ENCODE results near the gene CNGA1.

The CNGA1 gene

DNA sequence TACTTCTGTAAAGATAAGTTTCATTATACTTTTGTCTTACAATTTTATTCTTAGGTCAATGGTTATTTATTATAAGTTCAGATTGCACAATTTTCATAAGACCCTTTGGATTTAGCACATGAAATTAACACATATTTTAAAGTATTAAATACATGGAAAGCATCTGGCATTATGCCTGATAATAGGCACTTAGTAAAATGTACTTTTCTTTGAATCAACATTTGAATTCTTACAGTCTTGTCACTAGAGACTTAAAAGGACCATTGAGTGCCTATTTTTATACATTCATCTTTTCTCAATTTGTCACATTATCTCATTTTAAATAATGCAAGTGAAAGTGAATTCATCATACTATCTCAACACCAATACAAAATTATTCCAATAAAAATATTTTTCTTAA is 23.1 kb upstream of the CNGA1 start:
- no peak for DNase-seq (ENCODE audit: low read depth)
- no peak overlapping the region for H3K4me3 ChIP-seq (replicated peaks; ENCODE audit: low read depth, low read length)
- TF ChIP-seq, protein P1, sequence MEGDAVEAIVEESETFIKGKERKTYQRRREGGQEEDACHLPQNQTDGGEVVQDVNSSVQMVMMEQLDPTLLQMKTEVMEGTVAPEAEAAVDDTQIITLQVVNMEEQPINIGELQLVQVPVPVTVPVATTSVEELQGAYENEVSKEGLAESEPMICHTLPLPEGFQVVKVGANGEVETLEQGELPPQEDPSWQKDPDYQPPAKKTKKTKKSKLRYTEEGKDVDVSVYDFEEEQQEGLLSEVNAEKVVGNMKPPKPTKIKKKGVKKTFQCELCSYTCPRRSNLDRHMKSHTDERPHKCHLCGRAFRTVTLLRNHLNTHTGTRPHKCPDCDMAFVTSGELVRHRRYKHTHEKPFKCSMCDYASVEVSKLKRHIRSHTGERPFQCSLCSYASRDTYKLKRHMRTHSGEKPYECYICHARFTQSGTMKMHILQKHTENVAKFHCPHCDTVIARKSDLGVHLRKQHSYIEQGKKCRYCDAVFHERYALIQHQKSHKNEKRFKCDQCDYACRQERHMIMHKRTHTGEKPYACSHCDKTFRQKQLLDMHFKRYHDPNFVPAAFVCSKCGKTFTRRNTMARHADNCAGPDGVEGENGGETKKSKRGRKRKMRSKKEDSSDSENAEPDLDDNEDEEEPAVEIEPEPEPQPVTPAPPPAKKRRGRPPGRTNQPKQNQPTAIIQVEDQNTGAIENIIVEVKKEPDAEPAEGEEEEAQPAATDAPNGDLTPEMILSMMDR (IDR thresholded peaks at IDR 0.05; ENCODE audit: low read length, missing control alignments) = no peak

DNA sequence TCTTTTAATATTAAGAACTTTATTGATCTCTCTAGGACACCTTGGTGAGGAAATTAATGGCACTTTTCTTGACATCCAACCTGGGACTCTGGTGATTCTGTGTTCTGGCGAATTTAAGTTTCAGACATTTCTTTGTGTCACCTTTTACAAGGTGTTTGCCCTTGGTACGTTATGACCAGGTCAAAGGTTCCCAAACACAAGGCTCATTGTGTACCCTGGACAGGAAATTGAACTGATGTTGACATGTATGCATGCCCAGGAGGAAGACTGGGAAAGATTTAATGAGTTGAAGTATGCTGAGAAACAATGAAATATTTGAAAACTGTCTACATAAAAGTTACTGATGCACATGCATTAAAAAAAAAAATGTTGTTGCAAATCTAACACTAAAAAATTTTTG is 22.2 kb upstream of the CNGA1 start:
- DNase-seq (ENCODE audit: low read depth) = no peak
- TF ChIP-seq, protein P1 (IDR thresholded peaks at IDR 0.05; ENCODE audit: low read length, missing control alignments) = no peak
- H3K4me3 ChIP-seq (replicated peaks; ENCODE audit: low read depth, low read length) = no peak overlapping the region

DNA sequence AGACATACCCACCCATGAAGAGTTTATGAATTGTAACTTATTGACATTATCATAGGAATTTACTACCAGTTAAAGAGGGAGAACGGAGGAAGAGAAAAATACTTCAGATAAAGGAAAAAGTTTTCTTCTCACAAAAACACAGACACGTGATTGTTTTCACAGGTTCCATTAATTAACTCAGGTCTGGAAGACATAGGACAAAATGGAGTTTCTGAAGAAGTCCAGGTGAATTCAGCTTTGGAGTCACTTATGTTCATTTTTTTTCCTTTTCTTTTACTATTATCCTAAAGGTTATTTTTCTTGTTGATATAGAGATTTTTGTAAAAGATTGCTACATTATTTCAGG is 20.6 kb upstream of the CNGA1 start:
- no peak overlapping the region for H3K4me3 ChIP-seq (replicated peaks; ENCODE audit: low read depth, low read length)
- TF ChIP-seq, protein P1 (IDR thresholded peaks at IDR 0.05; ENCODE audit: low read length, missing control alignments) = no peak
- no peak for DNase-seq (ENCODE audit: low read depth)

DNA sequence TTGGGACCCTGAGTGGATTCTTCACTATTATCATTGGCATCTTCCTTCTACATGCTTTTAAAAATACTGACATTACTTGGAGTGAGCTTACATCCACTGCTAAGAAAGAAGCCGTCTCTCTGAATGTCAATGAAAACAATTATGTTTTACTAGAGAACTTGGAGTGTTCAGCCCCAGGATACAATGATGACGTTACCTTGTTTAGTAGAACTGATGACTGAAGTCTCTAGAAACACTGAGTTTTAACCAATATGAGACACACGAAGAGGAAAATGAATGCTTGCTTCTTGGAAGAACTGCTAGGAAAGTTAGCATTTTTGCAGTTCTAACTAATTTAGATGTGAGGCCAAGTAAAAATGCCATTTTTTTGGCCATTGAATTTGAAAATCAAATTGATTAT is 19.5 kb upstream of the CNGA1 start:
- no peak for DNase-seq (ENCODE audit: low read depth)
- TF ChIP-seq, protein P1 (IDR thresholded peaks at IDR 0.05; ENCODE audit: low read length, missing control alignments) = no peak

DNA sequence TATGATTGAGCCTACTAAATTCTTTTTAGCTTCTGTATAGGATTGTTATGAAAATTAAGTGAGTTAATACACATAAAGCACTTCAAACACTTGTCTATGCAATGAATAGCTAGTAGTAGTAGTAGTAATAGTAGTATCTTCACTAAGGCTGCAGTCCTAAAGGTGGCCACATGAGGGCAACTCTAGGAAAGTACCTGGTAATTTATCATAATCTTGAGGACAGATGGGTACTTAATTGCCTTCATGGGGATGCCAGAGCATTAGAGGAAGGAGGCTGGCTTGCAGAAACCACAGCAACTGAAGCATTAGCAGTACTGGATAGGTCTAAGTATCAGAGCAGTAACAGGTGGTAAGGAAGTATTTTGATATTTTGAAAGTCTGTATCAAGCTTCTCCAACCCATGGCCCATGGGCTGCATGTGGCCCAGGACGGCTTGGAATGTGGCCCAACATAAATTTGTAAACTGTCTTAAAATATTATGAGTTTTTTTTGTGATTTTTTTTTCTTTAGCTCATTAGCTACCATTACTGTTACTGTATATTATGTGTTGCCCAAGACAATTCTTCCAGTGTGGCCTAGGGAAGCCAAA is 17.4 kb upstream of the CNGA1 start:
- peak; percentile 39 for DNase-seq (ENCODE audit: low read depth)
- TF ChIP-seq, protein P1 (IDR thresholded peaks at IDR 0.05; ENCODE audit: low read length, missing control alignments) = peak; percentile 72
- H3K4me3 ChIP-seq (replicated peaks; ENCODE audit: low read depth, low read length) = no peak overlapping the region

More for the DNA sequence above, 19.5 kb upstream of the CNGA1 start:
- no peak overlapping the region for H3K4me3 ChIP-seq (replicated peaks; ENCODE audit: low read depth, low read length)

DNA sequence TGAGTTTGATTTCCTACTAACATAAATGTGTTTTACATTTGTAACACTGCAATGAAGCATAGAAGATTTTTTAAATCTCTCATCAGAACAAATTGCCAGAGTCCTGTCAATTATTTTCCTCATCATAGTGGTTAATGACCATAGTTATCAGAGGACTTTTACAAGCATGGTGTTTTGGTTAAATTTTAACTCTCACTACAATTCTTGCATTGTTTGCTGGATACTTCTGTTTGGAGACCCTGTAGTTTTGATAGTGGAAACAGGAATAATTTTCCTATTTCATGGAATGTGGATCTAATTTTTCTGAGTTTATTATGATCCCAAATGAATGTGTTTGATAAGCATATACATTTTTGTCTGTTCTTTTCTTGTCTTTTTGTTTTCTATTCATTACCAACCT is 16.9 kb upstream of the CNGA1 start:
- H3K4me3 ChIP-seq (replicated peaks; ENCODE audit: low read depth, low read length) = no peak overlapping the region
- DNase-seq (ENCODE audit: low read depth) = no peak
- TF ChIP-seq, protein P1 (IDR thresholded peaks at IDR 0.05; ENCODE audit: low read length, missing control alignments) = no peak

DNA sequence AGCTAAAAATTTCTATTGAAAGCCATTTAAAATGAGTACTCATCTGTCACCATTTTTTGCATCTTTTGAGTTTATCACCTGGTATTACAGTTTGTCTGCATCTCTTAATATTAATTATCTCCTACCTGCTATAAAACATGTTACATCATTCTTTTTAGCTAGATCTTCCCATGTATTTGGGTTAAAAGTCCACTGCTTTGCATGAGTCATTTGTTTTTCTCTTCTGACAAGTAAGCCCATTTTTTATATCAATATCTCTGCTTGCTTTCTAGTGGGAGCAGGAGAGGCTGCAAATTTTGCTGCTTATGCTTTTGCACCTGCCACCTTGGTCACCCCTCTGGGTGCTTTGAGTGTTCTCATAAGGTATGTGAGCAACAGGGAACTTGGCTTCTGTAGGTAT is 16.2 kb upstream of the CNGA1 start:
- TF ChIP-seq, protein P1 (IDR thresholded peaks at IDR 0.05; ENCODE audit: low read length, missing control alignments) = no peak
- DNase-seq (ENCODE audit: low read depth) = peak; percentile 23
- H3K4me3 ChIP-seq (replicated peaks; ENCODE audit: low read depth, low read length) = no peak overlapping the region
